Transverse colon (tissue), 4 donors: ENCODE results near the gene ARFIP1.

ENCODE experiments used
- EP300 ChIP-seq: sonication (generic); formaldehyde crosslinking; IDR thresholded peaks from one replicate; pipeline ENCODE4 v1.6.1; 2017; ENCODE audit warnings: antibody characterized with exemption, low read depth
- POLR2A ChIP-seq: fragments of 450-650 bp; IDR thresholded peaks from one replicate; pipeline ENCODE4 v1.6.1; 2016; ENCODE audit warnings: antibody characterized with exemption, mild to moderate bottlenecking, moderate library complexity
- POLR2AphosphoS5 ChIP-seq, 3 donors: sonication (generic); formaldehyde crosslinking; IDR thresholded peaks; one replicate each; pipeline ENCODE4 v1.6.1; 2016; ENCODE audit warnings: antibody characterized with exemption in 3 of 3
- TF ChIP-seq, protein P1 (sequence below), 5 experiments: fragments of 200-600 bp in 3 of 5; fragments of 450-650 bp in 2 of 5; sonication (generic) in 3 of 5; IDR thresholded peaks; 1 replicate in 2 of 5; 2 replicates in 3 of 5; pipeline ENCODE4 v1.5.1; 2016 to 2017; ENCODE audit warnings: antibody characterized with exemption in 5 of 5, inconsistent platforms in 3 of 5, mild to moderate bottlenecking in 2 of 5, moderate library complexity in 1 of 5

DNA sequence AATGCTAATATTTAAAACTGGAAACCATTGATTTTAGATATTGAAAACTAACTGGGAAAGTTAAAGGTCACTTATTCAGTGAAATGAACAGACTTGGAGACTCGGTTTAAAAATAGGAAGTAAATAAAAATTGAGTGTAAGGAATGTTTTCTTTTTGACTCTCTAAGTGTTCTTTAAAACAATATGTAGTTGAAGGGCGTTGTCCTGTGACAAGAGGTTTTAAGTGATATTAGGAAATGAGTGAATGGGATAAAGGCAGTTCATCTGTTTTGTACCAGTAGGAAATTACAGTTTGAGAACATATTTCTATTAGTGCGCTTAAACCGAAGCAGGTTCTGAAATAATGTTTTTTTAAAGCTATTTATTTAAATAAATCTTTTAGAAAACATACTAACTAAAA lies 77.2 kb downstream of the ARFIP1 start:
- TF ChIP-seq, protein P1, sequence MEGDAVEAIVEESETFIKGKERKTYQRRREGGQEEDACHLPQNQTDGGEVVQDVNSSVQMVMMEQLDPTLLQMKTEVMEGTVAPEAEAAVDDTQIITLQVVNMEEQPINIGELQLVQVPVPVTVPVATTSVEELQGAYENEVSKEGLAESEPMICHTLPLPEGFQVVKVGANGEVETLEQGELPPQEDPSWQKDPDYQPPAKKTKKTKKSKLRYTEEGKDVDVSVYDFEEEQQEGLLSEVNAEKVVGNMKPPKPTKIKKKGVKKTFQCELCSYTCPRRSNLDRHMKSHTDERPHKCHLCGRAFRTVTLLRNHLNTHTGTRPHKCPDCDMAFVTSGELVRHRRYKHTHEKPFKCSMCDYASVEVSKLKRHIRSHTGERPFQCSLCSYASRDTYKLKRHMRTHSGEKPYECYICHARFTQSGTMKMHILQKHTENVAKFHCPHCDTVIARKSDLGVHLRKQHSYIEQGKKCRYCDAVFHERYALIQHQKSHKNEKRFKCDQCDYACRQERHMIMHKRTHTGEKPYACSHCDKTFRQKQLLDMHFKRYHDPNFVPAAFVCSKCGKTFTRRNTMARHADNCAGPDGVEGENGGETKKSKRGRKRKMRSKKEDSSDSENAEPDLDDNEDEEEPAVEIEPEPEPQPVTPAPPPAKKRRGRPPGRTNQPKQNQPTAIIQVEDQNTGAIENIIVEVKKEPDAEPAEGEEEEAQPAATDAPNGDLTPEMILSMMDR (IDR thresholded peaks at IDR 0.05), result no peak
- TF ChIP-seq POLR2A, result no peak
- no peak for TF ChIP-seq EP300
- TF ChIP-seq POLR2AphosphoS5 (IDR thresholded peaks at IDR 0.05), result no peak
